HG02852 (cell line): Measurements from ENCODE around the gene RTL10.

ENCODE experiments used
- ATAC-seq: cut with Tn5 transposase; IDR thresholded peaks from one replicate; pipeline ENCODE4 v1.9.1; 2021; ENCODE audit warnings: mild to moderate bottlenecking, moderate library complexity; ENCODE audit not compliant: unreplicated experiment

Gene RTL10

GRCh38 chr22:19866665-19867009 is 12.0 kb upstream of the RTL10 start:
- no peak for ATAC-seq

- ATAC-seq: no peak
Measured at GRCh38 chr22:19865141-19865829, 10.6 kb upstream of the RTL10 start.

- ATAC-seq: no peak
Measured at GRCh38 chr22:19864538-19865106, 9.9 kb upstream of the RTL10 start.

GRCh38 chr22:19863571-19863970 is 8.9 kb upstream of the RTL10 start:
- ATAC-seq: no peak

- ATAC-seq: no peak
Measured at GRCh38 chr22:19862619-19863246, 8.1 kb upstream of the RTL10 start.

GRCh38 chr22:19859861-19860510 is 5.3 kb upstream of the RTL10 start:
- ATAC-seq: no peak

- ATAC-seq: no peak
Measured at GRCh38 chr22:19857382-19857781, 2.7 kb upstream of the RTL10 start.

GRCh38 chr22:19855504-19856409 is 1.1 kb upstream of the RTL10 start:
- ATAC-seq: peak; percentile 11

GRCh38 chr22:19853879-19854777 is 546 bp downstream of the RTL10 start:
- peak; percentile 7 for ATAC-seq

GRCh38 chr22:19853058-19853878 is 1.4 kb downstream of the RTL10 start:
- no peak for ATAC-seq

GRCh38 chr22:19852177-19852781 is 2.4 kb downstream of the RTL10 start:
- ATAC-seq: no peak

- ATAC-seq: no peak
Measured at GRCh38 chr22:19851291-19852176, 3.1 kb downstream of the RTL10 start.

GRCh38 chr22:19850763-19851109 is 3.9 kb downstream of the RTL10 start:
- ATAC-seq: no peak

GRCh38 chr22:19849835-19850762 is 4.6 kb downstream of the RTL10 start:
- no peak for ATAC-seq

- no peak for ATAC-seq
Measured at GRCh38 chr22:19848298-19849224, 6.1 kb downstream of the RTL10 start.

- ATAC-seq: no peak
Measured at GRCh38 chr22:19847345-19847632, 7.4 kb downstream of the RTL10 start.
